Endodermal cell (in vitro differentiated cells): Measurements from ENCODE around the gene WDHD1. TPM values are rescaled to one million over a fixed set of nuclear protein-coding genes. Genes with fewer than 3 reads are reported as not detected.
"Not testable (repeated sequence)": the region's sequence is repeated elsewhere in the genome, so short reads cannot be mapped to it uniquely, and the experiment has no call there.

Experiments used
- DNase-seq: peaks from one replicate; pipeline ENCODE4 v3.0.0-alpha.2; 2017
- H3K27ac ChIP-seq: 2 replicates; pipeline ENCODE4 v1.5.1; 2013; ENCODE audit warnings: mild to moderate bottlenecking, low read depth, low read length, moderate library complexity
- H3K27me3 ChIP-seq: 2 replicates; pipeline ENCODE4 v1.6.1; 2013; ENCODE audit warnings: mild to moderate bottlenecking, low read length, moderate library complexity; ENCODE audit not compliant: insufficient read depth, control insufficient read depth, poor library complexity, severe bottlenecking
- H3K36me3 ChIP-seq: 2 replicates; pipeline ENCODE4 v1.7.0; 2013; ENCODE audit warnings: mild to moderate bottlenecking, low read length, moderate library complexity; ENCODE audit not compliant: control insufficient read depth, insufficient read depth
- H3K4me1 ChIP-seq: one replicate; pipeline ENCODE4 v1.7.0; 2013; ENCODE audit warnings: low read length; ENCODE audit not compliant: control insufficient read depth, insufficient read depth
- H3K4me3 ChIP-seq: 2 replicates; pipeline ENCODE4 v1.5.1; 2013; ENCODE audit warnings: mild to moderate bottlenecking, low read length, moderate library complexity
- H3K9ac ChIP-seq: 2 replicates; pipeline ENCODE4 v1.6.1; 2013; ENCODE audit warnings: mild to moderate bottlenecking, low read length, moderate library complexity; ENCODE audit not compliant: poor library complexity, severe bottlenecking; ENCODE audit errors: extremely low read depth
- H3K9me3 ChIP-seq: 2 replicates; pipeline ENCODE4 v1.6.1; 2013; ENCODE audit warnings: mild to moderate bottlenecking, low read length, moderate library complexity; ENCODE audit not compliant: control insufficient read depth
- H3K27ac Mint-ChIP-seq: 2 replicates; pipeline ENCODE4 v1.8.0; 2020; ENCODE audit warnings: mixed read lengths
- H3K27me3 Mint-ChIP-seq: 2 replicates; pipeline ENCODE4 v1.8.0; 2021; ENCODE audit warnings: mild to moderate bottlenecking, mixed read lengths; ENCODE audit not compliant: insufficient read depth
- H3K36me3 Mint-ChIP-seq: 2 replicates; pipeline ENCODE4 v1.8.0; 2020; ENCODE audit warnings: low read depth, mixed read lengths
- H3K4me1 Mint-ChIP-seq: 2 replicates; pipeline ENCODE4 v1.8.0; 2020; ENCODE audit warnings: mixed read lengths
- H3K4me3 Mint-ChIP-seq: 2 replicates; pipeline ENCODE4 v1.8.0; 2020; ENCODE audit warnings: mild to moderate bottlenecking, moderate library complexity, mixed read lengths
- H3K9me3 Mint-ChIP-seq: 2 replicates; pipeline ENCODE4 v1.8.0; 2020; ENCODE audit warnings: mild to moderate bottlenecking, mixed read lengths
- CTCF ChIP-seq: fragments of 200-600 bp; sonication (generic); conservative IDR thresholded peaks from 2 replicates; pipeline ENCODE4 v1.5.0; 2021; ENCODE audit warnings: antibody characterized with exemption, mild to moderate bottlenecking
- WGBS, 2 experiments: methylation state at CpG; one replicate each; pipeline versions ENCODE4 v1.1.5 to v1.1.7; 2013; ENCODE audit warnings: missing lambda C conversion rate in 2 of 2, mixed read lengths in 1 of 2; ENCODE audit not compliant: insufficient coverage in 1 of 2, insufficient read length in 1 of 2; 5-methylcytosine and 5-hydroxymethylcytosine counted together
- total RNA-seq, 2 donors: library from RNA; stranded (reverse); fragmentation: NEBNext Ultra II Directional in 1 of 2; extraction: Animal tissue kit (Norgen Biotek cat#: 25700) in 1 of 2; gene quantifications; 2 replicates in 1 of 2; 3 replicates in 1 of 2; pipeline ENCODE4 v1.2.1, GENCODE V29; 2021

WDHD1 gene
- total RNA-seq, 2 donors from 2014 or later: 63.4 to 99.3 TPM

- H3K4me3 Mint-ChIP-seq: no peak overlapping the region
- TF ChIP-seq CTCF: no peak
- no peak overlapping the region for H3K27ac ChIP-seq
- no peaks in the 10 kb centered on the region for H3K9me3 ChIP-seq
- no peak for DNase-seq
- H3K27me3 Mint-ChIP-seq: no peaks in the 10 kb centered on the region
- no peak overlapping the region for H3K9ac ChIP-seq
- H3K4me3 ChIP-seq: no peak overlapping the region
- no peak overlapping the region for H3K27ac Mint-ChIP-seq
- no peaks in the 10 kb centered on the region for H3K36me3 ChIP-seq
- no peaks in the 10 kb centered on the region for H3K27me3 ChIP-seq
- H3K4me1 Mint-ChIP-seq: no peaks in the 10 kb centered on the region
- no peaks in the 10 kb centered on the region for H3K4me1 ChIP-seq
- no peaks in the 10 kb centered on the region for H3K36me3 Mint-ChIP-seq
- H3K9me3 Mint-ChIP-seq: no peaks in the 10 kb centered on the region
Measured at GRCh38 chr14:54929556-54929955, 97.3 kb downstream of the WDHD1 start.

- H3K36me3 Mint-ChIP-seq: no peaks in the 10 kb centered on the region
- no peaks in the 10 kb centered on the region for H3K36me3 ChIP-seq
- H3K4me3 Mint-ChIP-seq: no peak overlapping the region
- H3K9me3 Mint-ChIP-seq: no peaks in the 10 kb centered on the region
- no peak overlapping the region for H3K4me3 ChIP-seq
- DNase-seq: no peak
- H3K9me3 ChIP-seq: no peaks in the 10 kb centered on the region
- no peaks in the 10 kb centered on the region for H3K27me3 Mint-ChIP-seq
- H3K4me1 Mint-ChIP-seq: no peaks in the 10 kb centered on the region
- no peaks in the 10 kb centered on the region for H3K27me3 ChIP-seq
- H3K27ac Mint-ChIP-seq: no peak overlapping the region
- H3K27ac ChIP-seq: no peak overlapping the region
- TF ChIP-seq CTCF: no peak
- H3K4me1 ChIP-seq: no peaks in the 10 kb centered on the region
- no peak overlapping the region for H3K9ac ChIP-seq
Measured at GRCh38 chr14:54928216-54928615, 98.7 kb downstream of the WDHD1 start.

- no peaks in the 10 kb centered on the region for H3K36me3 Mint-ChIP-seq
- no peak for TF ChIP-seq CTCF
- no peaks in the 10 kb centered on the region for H3K9me3 ChIP-seq
- H3K27me3 Mint-ChIP-seq: no peaks in the 10 kb centered on the region
- H3K9ac ChIP-seq: no peak overlapping the region
- H3K27ac ChIP-seq: no peak overlapping the region
- no peaks in the 10 kb centered on the region for H3K4me1 Mint-ChIP-seq
- no peaks in the 10 kb centered on the region for H3K4me1 ChIP-seq
- H3K4me3 Mint-ChIP-seq: no peak overlapping the region
- H3K4me3 ChIP-seq: no peak overlapping the region
- 89% methylated on average over 1 of the region's 1 CpG; no CpG with 5 or more reads in 1 of the 2 experiments for WGBS, 2 experiments
- no peaks in the 10 kb centered on the region for H3K27me3 ChIP-seq
- H3K9me3 Mint-ChIP-seq: no peaks in the 10 kb centered on the region
- no peaks in the 10 kb centered on the region for H3K36me3 ChIP-seq
- no peak overlapping the region for H3K27ac Mint-ChIP-seq
- no peak for DNase-seq
Measured at GRCh38 chr14:54927551-54927950, 99.3 kb downstream of the WDHD1 start.

GRCh38 chr14:54926570-54926969 is 100.3 kb downstream of the WDHD1 start:
- not testable (repeated sequence) for H3K9ac ChIP-seq, H3K4me3 ChIP-seq, H3K9me3 Mint-ChIP-seq, H3K27ac Mint-ChIP-seq, H3K27me3 ChIP-seq, H3K4me1 Mint-ChIP-seq, H3K9me3 ChIP-seq, H3K36me3 ChIP-seq, H3K27ac ChIP-seq, H3K4me1 ChIP-seq, H3K36me3 Mint-ChIP-seq, H3K4me3 Mint-ChIP-seq, H3K27me3 Mint-ChIP-seq, DNase-seq
- WGBS, 2 experiments: 93 to 95% methylated on average over 5 of the region's 5 CpGs
